Fibroblast of skin of right quadriceps (primary cell): ENCODE data around the gene ZNF221.
"Not testable (repeated sequence)": the region's sequence is repeated elsewhere in the genome, so short reads cannot be mapped to it uniquely, and the experiment has no call there.

Experiments
- DNase-seq: peaks from one replicate; pipeline ENCODE4 v3.0.0-alpha.2; 2013

Gene ZNF221

DNA sequence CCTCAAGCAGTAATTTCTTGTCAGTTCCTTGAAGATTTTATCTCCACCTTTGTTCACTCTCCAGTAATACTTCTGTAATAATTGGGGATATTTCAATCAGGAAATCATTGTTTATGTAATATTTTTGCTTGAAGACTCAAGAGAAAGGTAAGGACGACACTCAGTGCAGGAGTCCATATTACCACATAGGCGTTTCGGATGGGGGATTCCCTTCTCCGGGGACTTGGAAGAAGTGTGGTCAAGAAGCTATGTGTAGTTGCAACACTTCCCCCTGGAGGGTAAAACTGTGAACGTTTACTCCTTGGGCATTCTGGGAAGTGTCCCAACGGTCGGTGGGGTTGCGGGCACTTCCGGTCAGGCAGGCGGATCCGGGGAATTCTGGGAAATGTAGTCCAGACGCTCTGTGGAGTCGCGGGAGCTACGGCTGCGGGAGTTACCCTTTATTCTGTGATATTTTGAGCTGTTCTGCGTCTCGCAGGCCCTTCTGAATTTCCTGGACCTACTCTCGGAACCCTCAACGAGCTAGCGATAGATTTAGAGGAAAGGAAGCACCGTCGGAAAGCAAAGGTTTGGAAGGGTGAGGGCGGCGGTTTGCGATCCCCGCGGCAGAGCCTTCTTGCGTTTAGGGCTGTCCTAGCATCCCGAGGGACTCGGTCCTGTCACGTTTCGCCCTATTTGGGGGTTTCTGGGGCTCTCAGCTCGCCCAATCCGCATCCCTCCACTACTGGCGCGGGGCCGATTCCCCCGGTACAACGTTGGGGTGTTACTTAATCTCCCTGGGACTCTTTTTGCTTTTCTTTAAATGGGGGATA is at the start of gene ZNF221:
ZNF221 (plus strand) TSS at position 395 of the 812 bp plus-strand sequence. CDS start 11,499 bp downstream, outside the sequence.
- DNase-seq: peak; percentile 98

DNA sequence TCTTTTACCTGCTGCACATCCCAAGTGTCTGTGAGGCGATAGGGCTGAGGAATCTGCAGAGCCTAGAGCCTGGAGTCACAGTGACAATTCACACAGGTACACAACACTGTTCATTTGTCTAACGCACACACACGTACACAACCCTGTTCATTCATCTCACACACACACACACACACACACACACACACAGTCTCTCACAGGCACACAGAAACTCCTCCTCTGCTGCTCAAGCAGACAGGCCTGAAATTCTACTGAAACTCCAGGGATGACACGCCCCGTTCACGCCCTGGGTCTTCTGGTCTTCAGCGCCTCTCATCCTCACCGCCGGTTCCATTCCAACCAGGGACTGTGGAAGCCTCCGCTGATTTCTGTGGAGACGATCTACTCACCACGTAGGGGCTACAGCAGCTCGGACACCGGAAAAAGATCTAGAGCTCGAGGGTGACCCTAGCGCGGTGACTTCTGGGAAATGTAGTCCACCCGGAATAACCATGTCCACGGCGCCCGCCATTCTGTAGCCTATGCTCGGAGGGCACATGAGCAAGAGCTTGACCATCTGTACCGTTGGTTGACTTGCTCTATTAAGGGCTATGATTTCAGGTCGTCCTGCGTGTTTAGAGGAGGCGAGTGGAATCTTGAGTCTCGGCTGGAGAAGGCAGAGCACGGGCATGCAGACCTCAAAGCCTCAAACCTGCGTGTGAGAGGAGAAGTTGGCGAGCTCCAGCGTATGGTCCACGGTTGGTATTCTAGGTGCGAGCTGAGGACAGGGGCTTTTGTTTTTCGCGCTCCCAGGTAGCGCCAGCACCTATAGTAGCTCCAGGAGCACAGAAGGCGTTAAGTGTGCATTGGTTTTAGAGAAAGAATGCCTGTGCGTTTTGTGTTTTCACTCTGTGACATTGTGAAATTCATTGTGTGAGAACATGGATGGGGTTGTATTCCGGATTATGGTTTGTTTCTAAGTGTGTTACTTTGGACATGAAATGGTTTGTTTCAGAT is 49.3 kb upstream of the ZNF221 start:
- peak; percentile 85 for DNase-seq

DNA sequence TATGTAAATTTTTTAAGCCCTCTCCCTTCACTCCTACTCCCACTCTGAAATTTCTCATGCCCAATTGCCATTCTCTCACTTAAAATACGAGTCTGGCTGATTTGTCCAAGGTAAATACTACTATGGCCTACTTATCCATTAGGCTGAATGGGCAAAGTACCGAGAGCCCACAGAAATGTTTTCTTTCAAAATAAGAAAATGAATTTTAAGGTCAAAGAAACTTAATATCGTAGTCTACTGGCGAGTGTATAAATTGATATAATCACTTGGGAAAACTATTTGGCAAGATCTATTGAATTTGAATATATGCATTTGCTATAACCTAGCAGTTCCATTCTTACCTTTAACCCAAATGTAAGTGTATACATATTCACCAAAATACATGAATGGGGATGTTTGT is 48.6 kb upstream of the ZNF221 start:
- DNase-seq: no peak

DNA sequence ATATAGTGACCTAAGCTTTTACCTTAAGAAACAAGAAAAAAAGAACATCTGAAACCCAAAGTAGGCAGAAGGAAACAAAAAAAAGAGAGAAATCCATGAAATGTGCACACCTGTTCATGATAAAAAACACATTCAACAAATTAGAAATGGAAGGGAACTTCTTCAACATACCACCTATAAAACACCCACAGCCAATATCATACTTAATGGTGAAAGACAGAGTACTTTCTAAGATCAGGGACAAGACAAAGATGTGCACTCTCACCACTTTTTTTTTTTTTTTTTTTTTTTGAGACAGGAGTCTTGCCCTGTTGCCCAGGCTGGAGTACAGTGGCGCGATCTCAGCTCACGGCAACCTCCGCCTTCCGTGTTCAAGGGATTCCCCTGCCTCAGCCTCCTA is 45.1 kb upstream of the ZNF221 start:
- DNase-seq: no peak

DNA sequence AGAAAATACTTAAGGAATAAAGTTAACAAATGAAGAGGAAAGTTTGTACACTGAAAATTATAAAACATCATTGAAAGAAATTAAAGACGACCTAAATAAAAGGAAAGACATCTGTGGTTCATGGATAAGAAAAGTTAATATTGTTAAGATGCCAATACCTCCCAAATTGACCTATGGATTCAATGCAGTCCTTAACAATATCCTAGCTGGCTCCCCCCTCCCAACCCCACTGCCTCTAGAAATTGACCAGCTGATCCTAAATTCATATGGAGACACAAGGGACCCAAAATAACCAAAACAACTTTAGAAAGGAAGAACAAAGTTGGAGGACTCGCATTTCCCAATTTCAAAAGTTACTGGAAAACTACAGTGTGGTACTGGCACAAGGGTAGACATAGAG is 44.3 kb upstream of the ZNF221 start:
- no peak for DNase-seq

DNA sequence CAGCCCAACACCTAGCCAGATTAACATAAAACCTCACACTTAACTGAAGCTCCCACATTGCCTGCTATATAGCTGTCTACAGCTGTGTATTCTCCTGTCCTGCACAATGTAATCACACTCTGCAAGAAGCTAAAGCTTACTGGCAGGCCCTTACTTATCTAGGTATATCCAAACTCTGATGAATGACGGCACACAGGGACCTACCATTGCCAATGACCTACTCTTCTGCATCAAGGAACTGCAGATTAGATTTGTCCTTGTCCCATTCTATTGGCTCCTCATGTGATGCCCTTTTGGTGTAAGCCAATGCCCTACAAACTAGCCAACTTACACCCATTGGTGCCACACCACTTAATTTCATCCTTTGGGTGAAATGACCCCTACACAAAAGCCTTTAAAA is 42.4 kb upstream of the ZNF221 start:
- no peak for DNase-seq

DNA sequence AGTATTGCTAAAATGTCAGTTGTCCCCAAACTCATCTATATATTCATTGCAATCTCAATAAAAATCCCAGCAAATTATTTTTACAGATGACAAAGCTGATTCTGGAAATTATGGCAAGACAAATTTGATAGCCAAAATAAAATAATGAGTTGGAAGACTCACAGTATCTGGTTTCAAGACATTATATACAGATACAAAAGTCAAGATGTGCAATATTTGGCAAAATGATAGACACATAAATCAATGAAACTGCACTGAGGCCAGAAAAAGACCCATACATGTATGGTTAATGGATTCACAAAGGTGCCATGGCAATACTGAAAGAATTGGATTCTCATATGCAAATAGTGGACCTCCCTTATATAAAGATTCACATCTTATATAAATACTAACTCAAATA is 40.1 kb upstream of the ZNF221 start:
- DNase-seq: no peak

- DNase-seq: no peak
Measured at GRCh38 chr19:43913383-43913782, 37.6 kb upstream of the ZNF221 start.

GRCh38 chr19:43914051-43914450 is 37.0 kb upstream of the ZNF221 start:
- DNase-seq: no peak

DNA sequence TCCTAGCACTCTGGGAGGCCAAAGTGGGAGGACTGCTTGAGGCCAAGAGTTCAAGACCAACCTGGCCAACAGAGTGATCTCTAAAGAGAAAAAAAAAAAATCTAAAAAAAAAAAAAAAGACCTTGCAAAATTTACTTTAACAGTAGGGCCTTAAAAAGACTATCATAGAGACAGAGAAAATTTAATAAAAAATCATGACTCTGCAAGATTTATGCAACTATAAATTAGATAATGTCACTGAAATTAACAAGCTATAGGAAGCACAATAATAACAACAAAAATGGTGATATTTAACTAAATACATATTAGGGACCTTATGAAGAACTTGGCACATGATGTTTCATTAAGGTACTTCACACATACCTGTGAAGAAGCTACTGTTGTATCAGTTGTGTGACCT is 27.2 kb upstream of the ZNF221 start:
- no peak for DNase-seq

GRCh38 chr19:43928820-43929219 is 22.2 kb upstream of the ZNF221 start:
- DNase-seq: no peak

- DNase-seq: no peak
Measured at GRCh38 chr19:43934055-43934984, 16.7 kb upstream of the ZNF221 start.

- DNase-seq: peak; percentile 86
Measured at GRCh38 chr19:43934985-43935708, 15.9 kb upstream of the ZNF221 start, which contains the start of gene ZNF45. TSS of gene ZNF45 (minus strand) at chr19:43935282. CDS start at chr19:43922185, 13,097 bp downstream.

GRCh38 chr19:43936188-43936587 is 14.8 kb upstream of the ZNF221 start:
- DNase-seq: no peak

- DNase-seq: no peak
Measured at GRCh38 chr19:43939557-43940260, 11.3 kb upstream of the ZNF221 start.

DNA sequence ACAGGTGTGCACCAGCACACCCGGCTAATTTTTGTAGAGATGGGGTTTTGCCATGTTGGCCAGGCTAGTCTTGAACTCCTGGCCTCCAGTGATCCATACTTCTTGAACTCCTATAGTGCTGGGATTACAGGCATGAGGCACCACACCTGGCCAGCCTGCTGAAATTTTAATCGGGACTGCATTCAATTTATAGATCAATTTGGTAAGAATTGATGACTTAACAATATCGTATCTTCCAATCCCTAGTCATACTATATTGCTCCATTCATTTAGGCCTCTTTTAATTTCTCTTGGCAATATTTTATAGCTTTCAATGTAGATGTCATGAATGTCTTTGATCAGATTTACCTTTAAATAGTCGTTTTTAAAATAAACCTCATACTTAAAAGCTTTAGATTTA is 10.3 kb upstream of the ZNF221 start:
- no peak for DNase-seq

GRCh38 chr19:43941209-43941608 is 9.8 kb upstream of the ZNF221 start:
- DNase-seq: no peak

DNA sequence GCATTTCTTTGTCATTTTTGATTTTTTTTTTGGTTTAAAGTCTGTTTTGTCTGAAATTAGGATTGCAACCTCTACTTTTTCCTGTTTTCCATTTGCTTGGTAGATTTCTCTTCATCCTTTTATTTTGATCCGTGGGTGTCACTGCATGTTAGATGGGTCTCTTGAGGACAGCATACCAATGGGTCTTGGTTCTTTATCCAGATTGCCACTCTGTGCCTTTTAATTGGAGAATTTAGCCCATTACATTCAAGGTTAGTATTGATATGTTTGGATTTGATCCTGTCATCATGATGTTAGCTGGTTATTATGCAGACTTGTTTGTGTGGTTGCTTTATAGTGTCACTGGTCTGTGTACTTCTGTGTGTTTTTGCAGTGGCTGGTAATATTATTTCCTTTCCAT is 3.6 kb upstream of the ZNF221 start:
- not testable (repeated sequence) for DNase-seq

GRCh38 chr19:43949803-43950202 is 1.2 kb upstream of the ZNF221 start:
- not testable (repeated sequence) for DNase-seq

GRCh38 chr19:43956827-43957226 is 5.8 kb downstream of the ZNF221 start:
- DNase-seq: no peak

GRCh38 chr19:43957891-43958290 is 6.9 kb downstream of the ZNF221 start:
- peak; percentile 83 for DNase-seq
